EL (cell line): ENCODE data around the gene MMP15.
A peak's percentile ranks its signal among the peaks of the same experiment; 100 is the strongest.

Experiments
- DNase-seq: peaks from one replicate; pipeline ENCODE4 v3.0.0-alpha.2; 2016

The MMP15 gene

GRCh38 chr16:58020628-58021521, 4.7 kb upstream of the MMP15 start:
- peak; percentile 52 for DNase-seq

- peak; percentile 76 for DNase-seq
Measured at GRCh38 chr16:58021661-58022551, 3.6 kb upstream of the MMP15 start.

- peak; percentile 81 for DNase-seq
Measured at GRCh38 chr16:58022601-58023371, 2.8 kb upstream of the MMP15 start.

- no peak for DNase-seq
Measured at GRCh38 chr16:58024486-58025350, 836 bp upstream of the MMP15 start.

- DNase-seq, result peak; percentile 62
Measured at GRCh38 chr16:58026139-58026704, 668 bp downstream of the MMP15 start.

GRCh38 chr16:58026705-58027160, 1.2 kb downstream of the MMP15 start:
- DNase-seq, result no peak

GRCh38 chr16:58027161-58027915, 1.8 kb downstream of the MMP15 start:
- DNase-seq, result peak; percentile 38

- DNase-seq, result no peak
Measured at GRCh38 chr16:58027916-58028455, 2.4 kb downstream of the MMP15 start.

GRCh38 chr16:58028541-58029070, 3.1 kb downstream of the MMP15 start:
- peak; percentile 45 for DNase-seq

- no peak for DNase-seq
Measured at GRCh38 chr16:58029410-58029809, 3.9 kb downstream of the MMP15 start.

GRCh38 chr16:58030136-58030840, 4.7 kb downstream of the MMP15 start:
- DNase-seq, result no peak

- DNase-seq, result no peak
Measured at GRCh38 chr16:58031016-58031800, 5.7 kb downstream of the MMP15 start.

- DNase-seq, result no peak
Measured at GRCh38 chr16:58032710-58033293, 7.2 kb downstream of the MMP15 start.

- DNase-seq, result no peak
Measured at GRCh38 chr16:58034128-58034685, 8.7 kb downstream of the MMP15 start.

GRCh38 chr16:58034774-58035173, 9.2 kb downstream of the MMP15 start:
- DNase-seq, result no peak

- DNase-seq, result no peak
Measured at GRCh38 chr16:58035356-58036170, 10.0 kb downstream of the MMP15 start.

GRCh38 chr16:58036943-58037342, 11.4 kb downstream of the MMP15 start:
- no peak for DNase-seq
